Stimulated activated CD8-positive, alpha-beta memory T cell treated with anti-CD3 and anti-CD28 coated beads, Interleukin-12 subunit alpha, Interleukin-12 subunit beta, amount 100 ng/mL, for 1 hour (primary cell): ENCODE measurements around the gene SLC25A36.

Experiments used
- DNase-seq: peaks from one replicate; pipeline ENCODE4 v3.0.0-alpha.2; 2020; ENCODE audit warnings: low read depth

SLC25A36 gene, protein sequence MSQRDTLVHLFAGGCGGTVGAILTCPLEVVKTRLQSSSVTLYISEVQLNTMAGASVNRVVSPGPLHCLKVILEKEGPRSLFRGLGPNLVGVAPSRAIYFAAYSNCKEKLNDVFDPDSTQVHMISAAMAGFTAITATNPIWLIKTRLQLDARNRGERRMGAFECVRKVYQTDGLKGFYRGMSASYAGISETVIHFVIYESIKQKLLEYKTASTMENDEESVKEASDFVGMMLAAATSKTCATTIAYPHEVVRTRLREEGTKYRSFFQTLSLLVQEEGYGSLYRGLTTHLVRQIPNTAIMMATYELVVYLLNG

DNA sequence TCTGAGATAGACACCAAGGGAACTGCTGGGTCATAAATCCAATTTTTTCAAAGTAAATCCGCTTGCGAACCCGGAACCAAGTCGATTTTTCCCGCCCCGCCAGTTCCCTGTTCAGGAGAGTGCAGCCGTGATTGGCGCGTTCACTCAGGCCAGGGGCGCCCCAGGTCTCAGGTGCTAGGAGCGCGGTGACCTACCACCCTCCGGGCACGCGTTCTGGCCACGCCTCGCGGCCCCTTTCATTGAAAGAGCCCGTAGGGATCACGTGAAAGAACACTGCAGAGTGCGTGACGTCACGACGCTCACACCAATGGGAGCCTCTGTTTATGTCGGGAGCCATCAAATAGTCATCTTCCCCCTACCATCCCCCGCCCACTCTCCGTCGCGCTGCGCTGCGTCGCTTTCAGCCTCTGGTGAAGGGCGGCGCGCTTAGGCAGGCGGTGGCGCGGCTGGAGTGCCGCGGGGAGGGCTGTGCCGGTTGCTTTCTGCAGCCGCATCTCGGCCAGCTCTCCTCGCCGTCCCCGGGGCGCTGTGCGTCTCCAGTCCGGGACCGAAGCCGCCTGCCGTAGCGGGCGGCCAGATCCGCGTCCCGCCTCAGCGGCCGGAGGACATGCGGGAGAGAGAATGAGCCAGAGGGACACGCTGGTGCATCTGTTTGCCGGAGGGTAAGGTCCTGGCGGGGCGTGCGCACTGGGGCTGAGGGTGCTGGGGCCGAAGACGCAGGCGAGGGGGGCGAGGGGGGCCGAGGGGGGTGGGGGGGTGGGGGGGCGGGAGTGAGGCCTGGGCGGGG, at the start of gene SLC25A36:
TSS of gene SLC25A36 (plus strand) at position 403 of the 787 bp plus-strand sequence. CDS start at position 622, 219 bp downstream.
- DNase-seq: peak; percentile 93

DNA sequence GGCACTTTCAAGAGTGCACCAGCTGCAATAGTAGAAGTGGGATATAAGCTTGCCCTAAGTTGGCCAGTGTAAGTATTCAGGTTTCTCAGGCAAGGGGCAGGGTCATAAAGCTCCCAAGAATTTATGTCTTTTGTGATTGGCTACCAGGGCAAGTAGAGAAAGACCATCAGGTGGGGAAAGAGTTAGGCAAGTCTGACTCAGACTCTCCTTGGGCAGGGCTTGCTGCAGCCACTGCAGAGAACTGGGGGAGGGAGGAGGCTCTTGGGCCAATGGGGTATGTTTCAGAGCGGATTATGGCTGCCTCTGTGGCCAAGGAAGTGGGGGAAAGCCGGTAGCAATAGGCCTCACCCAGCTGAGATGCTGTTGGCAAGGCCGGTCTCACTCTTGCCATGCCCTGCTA, 44.6 kb upstream of the SLC25A36 start:
- no peak for DNase-seq

DNA sequence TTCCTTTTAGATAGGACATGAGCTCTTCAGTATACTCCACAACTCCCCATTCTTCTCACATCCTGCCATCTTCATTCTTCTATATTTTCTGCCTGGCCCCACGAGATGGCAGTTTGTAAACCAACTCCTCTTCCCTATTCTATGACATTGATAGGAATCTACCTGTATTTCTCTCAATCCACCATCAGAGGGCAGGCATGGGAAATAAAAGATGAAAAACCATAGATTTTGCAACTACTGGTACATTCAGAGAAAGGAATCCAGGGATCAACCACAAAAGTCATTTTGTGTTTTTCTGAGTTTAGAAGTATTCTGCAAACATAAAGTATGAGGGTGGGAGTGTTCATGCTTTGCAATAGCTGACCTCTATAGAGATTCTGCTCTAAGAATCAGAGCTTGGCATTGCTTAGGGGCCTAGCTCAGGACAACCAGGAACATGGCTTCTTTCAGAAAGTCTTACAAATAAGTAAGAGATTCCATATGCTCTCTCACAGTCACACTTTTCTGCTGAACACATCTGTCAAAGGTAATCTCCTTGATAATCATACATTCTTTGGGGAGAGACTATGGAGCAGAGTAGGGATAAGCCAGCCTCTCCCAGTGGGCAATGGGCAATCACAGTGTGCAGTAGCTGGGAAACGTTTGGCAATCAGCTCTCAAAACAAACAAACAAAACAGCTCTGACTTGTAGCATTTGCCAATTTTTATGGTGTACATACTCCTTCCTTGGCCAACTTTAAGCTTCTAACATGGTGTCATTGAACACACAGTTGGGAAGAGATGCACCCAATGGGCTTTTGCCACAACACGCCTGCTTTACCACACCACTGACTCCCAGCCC, 43.1 kb upstream of the SLC25A36 start:
- no peak for DNase-seq

DNA sequence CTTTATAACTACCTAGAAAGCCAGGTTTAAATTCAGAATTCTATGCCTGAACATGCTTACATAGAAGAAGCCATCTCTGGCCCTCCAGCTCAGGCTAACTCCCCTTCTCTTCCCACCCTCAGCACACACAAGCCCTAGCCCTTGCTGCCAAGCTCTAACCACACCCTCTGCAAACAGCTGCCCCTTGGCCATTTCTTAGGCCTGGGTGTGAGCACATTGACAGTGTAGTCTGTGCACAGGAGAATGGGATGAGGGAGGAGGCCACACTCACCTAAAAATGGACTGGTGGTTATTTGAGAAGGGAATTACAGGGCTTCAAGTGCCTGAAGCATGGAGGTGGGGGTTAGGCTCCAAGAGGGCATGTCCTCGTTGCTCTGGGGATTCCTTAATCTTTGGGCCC, 42.3 kb upstream of the SLC25A36 start:
- no peak for DNase-seq

DNA sequence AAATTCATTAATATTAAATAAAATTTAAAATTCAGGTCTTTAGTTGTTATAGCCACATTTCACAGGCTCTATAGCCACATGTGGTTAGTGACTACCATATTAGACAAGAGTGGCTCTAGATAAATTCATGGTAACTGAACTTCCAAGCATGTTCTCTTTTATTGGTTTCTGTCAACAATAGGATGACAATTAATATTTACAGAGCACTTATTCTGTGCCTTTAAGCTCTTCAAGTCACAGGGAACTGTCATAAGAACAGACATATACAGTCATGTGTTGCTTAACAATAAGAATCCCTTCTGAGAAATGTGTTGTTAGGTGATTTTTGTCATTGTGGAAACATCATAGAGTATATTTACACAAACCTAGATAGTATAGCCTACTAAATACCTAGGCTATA, 38.8 kb upstream of the SLC25A36 start:
- no peak for DNase-seq

DNA sequence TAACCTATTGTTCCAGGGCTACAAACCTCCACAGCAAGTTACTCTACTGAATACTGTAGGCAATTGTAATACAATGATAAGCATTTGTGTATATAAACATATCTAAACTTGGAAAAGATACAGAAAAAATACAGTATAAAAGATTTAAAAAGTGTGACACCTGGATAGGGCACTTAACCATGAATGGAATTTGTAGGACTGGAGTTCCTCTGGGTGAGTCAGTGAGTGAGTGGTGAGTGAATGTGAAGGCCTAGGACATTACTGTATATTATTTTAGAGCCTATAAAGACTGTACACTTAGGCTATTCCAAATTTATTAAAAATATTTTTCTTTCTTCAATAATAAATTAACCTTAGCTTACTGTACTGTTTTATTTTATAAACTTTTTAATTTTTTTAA, 38.4 kb upstream of the SLC25A36 start:
- no peak for DNase-seq

DNA sequence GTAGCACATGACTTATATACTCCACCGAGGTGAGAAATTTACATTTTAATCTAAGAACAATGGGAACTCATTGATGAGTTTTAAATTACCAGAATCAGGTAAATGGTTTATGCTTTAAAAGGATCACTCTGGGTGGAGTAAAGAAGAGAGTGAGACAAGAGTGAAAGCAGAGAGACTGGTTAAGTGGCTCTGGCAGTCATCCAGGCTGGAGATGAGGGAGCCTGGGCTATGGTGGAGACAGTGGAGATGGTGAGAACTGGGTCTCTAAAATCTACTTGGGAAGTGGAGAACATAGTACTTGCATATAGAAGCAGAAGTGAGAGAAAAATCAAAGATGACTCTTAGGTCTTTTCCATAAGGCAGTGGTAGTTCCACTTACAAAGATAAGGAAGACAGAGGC, 37.1 kb upstream of the SLC25A36 start:
- no peak for DNase-seq

DNA sequence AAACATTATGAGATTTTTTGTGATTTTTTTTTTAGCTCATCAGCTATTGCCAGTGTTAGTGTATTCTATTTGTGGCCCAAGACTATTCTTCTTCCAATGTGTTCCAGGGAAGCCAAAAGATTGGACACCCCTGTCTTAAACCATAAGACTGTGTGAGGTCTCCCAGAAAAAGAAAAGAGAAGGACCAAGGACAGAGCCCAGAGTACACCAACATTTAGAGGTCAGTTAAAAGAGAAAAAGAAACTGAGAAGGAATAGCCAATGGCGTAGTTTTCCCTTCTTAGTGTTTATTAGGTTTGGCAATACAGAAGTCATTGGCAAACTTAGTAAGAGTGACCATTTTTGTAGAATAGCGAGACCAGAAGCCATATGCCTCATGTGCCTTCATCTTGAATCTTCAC, 36.1 kb upstream of the SLC25A36 start:
- DNase-seq: no peak

DNA sequence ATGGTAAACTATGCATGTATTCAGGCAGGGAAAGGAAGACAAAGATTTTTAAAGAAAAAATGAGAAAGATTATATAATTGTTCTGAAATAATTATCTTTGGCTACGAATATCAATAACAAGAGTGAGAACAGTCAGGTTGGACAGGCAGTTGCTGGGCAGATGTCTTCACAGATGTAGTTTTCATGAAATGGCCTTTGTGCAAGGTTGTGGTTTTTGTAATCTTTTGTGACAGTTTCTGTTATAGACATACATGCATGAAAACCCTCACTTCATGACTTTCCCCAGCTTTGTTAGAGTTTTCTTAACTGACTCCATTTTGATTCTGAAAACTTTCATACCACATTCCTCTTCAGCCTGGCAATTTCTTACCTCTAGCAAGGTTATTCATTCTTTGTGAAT, 34.9 kb upstream of the SLC25A36 start:
- no peak for DNase-seq

DNA sequence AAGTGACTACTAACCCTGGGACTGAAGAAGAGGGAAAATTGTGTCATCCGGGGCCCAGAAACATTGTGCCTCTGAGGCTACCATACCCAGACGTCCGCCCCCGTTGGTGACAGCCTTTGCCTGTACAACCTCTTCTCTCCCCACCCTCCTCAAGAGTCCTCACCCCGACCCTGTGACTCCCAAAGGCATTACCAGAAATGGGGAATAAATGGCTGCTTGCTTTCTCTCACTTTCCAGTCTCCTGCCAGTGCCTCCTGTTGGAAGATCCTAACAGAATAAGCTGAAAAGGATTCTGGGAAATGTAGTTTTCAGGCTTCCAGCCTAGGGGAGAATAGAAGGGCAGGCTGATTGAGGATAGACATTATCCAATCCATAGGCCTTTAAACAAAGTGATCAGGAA, 30.8 kb upstream of the SLC25A36 start:
- DNase-seq: no peak

DNA sequence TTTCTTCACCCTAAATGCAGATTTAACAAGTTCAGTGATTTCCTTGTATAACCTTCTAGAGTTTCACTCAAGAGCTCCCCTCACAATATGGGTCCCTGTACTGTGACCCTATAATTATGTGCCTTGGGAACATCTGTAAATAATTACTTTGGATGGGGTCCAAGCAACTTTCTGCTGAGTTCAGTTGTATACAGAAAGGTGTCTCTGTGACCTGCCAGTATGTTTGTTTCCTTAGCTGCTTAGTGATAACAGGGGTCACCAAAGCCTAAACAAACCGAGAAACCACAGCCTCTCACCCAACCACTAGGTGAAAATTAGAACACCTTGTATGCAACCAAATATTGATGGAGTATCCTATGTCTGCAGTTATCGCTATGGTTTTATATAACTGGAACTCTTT, 29.8 kb upstream of the SLC25A36 start:
- DNase-seq: no peak

DNA sequence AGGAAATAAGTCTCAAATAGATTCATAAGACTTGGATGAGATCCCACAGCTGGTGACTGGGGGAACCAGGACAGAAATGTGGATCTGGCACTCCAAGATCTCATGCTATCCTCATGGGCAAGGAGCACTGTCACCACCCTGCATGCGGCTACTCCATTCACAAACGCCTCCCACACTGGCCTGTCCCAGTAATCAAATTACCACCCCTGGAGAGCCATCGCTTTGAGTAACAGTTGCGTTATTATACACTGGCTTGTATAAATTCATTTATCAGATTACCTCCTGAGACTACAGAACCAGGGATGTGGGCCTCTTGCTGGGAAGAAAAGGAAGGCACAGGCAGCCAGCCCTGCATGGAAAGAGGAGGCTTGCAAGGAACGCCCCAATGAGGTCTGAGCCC, 27.9 kb upstream of the SLC25A36 start:
- no peak for DNase-seq

DNA sequence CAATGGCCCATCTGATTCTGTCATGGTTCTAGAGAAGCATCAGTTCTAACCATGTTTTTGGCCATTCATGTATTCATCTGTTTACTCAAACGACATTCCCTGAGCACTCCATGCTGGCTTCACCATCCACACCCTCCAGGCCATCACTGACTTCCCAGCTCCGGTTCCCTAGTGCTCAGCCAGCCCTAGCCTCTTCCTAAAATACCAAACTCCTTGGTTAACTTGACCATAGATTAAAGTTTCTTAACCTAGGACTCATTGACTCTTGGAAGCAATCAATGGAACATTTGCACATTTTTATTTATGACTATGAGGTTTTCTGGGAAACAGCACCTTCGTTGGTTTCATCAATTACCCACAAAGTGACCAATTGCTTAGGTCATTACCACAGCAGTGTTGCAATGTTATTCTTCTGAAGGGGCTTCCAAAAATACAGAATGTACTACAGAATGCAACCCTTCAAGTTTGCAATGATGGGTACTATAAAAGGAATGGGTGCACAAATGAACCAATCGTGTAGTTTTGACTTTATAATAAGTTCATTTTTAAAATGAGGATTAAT, 27.2 kb upstream of the SLC25A36 start:
- no peak for DNase-seq

DNA sequence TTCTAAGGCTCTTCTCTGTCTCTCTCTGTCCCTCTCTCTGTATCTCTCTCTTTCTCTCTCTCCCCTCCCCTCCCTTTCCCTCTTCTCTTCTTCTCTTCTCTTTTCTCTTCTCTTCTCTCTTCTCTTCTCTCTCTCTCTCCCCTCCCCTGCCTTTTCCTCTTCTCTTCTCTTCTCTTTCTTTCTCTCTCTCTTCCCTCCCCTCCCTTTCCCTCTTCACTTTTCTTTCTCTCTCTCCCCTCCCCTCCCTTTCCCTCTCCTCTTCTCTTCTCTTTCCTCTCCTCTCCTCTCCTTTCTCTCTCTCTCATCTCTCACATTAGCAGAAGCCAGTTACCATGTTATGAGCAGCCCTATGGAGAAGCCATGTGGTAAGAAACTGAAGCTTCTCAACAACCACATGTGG, 25.0 kb upstream of the SLC25A36 start:
- DNase-seq: no peak

DNA sequence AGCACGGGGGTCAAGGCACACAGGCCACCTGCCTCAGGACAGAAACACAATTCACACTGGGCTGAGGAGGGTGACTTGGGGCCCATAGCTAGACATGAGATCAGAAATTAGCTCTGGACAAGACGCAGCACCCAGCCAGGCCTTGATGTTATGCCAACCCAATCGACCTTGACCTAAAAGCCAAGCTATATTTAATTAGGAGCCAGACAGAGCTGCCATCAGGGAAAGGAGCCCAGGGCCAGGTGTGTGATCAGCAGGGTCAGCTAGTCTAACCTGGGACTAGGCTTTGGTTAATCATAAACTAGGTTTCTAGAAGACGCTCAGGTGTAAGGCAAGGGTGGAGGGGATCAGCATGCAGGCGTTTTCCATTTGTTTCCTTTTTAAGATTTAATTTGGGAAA, 23.9 kb upstream of the SLC25A36 start:
- DNase-seq: no peak

DNA sequence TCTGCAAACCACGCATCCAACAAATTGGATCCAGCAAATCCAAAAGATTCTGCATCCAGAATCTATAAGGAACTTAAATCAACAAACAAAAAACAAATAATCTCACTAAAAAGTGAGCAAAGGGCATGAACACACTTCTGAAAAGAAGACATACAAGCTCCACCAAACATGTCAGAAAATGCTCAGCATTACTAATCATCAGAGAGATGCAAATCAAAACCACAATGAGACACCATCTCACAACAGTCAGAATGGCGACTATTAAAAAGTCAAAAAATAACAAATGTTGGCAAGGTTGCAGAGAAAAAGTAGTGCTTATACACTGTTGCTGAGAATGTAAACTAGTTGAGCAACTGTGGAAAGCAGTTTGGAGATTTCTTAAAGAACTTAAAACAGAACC, 21.6 kb upstream of the SLC25A36 start:
- DNase-seq: no peak

DNA sequence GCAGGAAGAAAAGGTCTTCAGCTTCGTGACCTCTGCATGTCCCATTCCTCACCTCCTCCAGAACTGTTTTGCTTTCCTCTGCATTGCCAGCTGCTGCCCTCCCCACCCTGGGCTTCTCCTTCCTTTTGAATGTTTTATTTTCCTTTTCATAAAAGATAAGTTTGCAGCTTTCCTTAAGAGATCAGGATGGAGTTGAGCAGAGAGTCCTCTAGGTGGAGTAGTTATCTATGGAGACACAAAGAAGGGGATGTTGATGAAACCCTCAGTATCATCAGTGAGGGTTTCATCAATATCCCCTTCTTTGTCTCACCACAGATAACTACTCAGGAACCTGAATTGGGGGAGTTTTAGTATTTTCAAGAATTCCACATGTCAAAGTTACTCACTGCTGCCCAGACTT, 19.0 kb upstream of the SLC25A36 start:
- DNase-seq: no peak

DNA sequence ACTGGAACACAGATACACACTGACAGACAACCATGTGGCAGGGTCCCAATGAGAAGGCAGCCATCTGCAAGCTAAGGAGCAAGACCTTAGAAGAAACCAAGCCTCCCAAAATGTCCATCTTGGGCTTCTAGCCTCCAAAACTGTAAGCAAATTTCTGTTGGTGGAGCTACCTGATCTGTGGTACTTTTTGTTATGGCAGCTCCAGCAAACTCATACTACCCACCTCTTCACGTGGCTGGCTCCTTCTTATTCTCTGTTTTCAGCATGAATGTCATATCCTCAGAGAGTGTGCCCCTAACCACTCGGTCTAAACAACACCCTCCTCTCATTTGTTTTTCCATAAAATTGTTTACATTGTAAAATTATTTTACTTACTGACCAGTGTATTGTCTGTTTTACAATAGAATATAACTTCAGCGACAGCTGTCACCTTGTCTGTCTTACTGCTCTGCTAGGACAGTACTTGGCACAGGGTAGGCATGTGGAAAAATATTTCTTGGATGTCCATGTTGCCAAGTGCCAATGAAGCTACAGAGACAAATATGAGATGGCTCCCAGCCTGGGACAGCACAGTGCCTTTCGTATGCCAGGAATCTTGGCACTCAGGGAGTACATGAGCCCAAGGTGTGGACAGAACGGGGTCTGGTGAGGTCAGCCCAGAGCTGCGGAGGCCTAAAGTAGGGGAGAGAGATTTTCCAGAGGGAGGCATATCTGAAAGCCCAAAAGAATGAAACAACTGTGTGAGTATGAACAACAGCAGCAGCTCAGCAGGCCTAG, 17.4 kb upstream of the SLC25A36 start:
- DNase-seq: no peak

DNA sequence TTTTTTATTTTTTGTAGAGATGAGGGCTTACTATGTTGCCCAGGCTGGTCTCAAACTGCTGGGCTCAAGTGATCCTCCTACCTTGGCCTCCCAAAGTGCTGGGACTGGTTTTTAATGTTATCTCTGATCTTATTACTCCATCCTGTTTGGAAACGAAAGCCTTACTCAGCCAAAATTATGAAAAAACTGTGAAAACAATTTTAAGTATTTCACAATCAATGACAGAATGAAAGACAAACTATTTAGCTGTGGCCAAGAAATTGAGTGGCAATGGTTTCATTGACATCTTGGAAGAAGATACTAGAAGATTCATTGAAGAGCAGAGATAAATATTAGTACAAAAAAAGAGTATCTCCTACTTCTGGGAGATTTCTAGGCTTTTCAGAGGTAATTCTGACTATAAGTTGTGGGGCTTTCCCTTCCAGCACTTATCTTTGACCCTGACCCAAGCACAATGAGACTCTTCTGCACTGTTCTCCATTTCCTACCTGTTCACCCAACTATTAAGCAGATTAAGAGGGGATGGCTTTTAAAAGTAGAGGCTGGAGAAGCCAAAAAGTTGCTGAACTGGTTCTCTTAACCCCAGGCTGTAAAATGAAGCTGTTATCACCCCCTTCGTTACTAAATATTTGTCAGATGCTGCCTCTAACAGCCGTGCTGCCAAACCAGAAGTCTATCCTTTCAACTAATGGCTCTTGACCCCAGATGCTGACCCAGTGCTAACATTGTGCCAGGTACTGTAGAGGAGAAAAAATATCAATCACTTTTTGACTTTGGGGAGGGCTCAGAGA, 14.2 kb upstream of the SLC25A36 start:
- DNase-seq: no peak

DNA sequence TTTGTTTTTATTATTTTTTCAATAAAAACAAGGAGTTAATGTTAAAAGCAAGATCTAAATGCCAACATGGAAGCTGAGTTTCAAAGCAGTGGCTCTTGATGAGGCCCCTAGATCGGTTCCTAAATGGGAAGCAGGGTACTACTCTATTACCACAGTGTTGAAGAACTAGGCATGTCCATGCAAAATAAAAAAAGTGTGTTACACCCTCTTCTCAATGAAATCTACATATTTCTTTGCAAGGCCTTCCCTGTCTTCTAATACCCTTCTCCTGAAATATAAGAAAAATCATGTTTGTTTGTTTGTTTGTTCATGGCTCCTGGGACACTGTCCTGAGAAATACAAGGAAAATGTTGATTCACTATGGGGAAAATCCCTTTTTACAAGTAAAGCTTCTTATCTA, 12.2 kb upstream of the SLC25A36 start:
- no peak for DNase-seq

DNA sequence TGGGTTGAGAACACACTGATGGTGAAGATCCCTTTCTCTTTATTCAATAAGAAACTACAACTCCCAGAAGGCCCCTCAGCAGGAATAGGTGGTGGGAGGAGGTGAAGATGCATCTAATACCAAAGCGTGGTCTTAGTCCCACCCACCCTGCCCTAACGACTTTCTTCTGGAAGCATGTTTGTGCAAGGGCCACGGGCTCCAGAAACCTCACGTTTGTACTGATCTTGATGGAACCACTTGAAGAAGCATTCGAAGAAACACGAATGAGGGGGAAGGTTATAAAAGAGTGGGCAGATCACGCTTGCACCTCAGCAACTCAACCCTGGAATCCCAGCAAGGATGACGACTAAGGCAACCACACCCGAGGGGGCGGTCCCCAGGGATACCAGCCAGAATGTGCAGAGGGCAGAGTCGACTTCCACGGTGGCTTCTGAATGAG, 10.6 kb upstream of the SLC25A36 start:
- no peak for DNase-seq
